ENCODE data around the gene GTF3A. TPM values are rescaled to one million over a fixed set of nuclear protein-coding genes. Genes with fewer than 3 reads are reported as not detected.

Gene GTF3A
- total RNA-seq, 4 donors from 2014 or later: 129 to 197 (median 140) TPM

GRCh38 chr13:27450921-27451471 is 26.6 kb downstream of the GTF3A start:
- peak overlapping the region; percentile 84 to 93 (median 92) for H3K4me3 ChIP-seq
- intact Hi-C loops (cut with DNase I): loop anchor here (5.0 to 10.0 kb wide), 2 partner anchors 171 to 176 kb away; partner anchors contain the start of genes LNX2, POLR1D and RASL11A

GRCh38 chr13:27455331-27455855 is 31.0 kb downstream of the GTF3A start:
- Histone ChIP-seq H3K27me3 (no peaks in the 10 kb centered on the region), H3K36me3 (no peaks in the 10 kb centered on the region), H3K27ac (replicated peaks in 1 of 4) (no peak overlapping the region), H3K4me3 (peak overlapping the region; percentile 20 to 41 (median 30)), H3K4me1 (peaks cover 9 to 22% (median 17%) of the 10 kb centered on the region in 4 donors), H3K9me3 (no peaks in the 10 kb centered on the region)
- intact Hi-C loops (cut with DNase I): loop anchor here (10.0 kb wide), 1 partner anchor 181 kb away; the partner anchor contains the start of gene RASL11A
- 31% methylated on average over 5 of the region's 5 CpGs for WGBS
- no peak for DNase-seq (ENCODE audit: extremely low spot score)
- TF ChIP-seq EP300 (IDR thresholded peaks at IDR 0.05) (no peak), POLR2AphosphoS5 (IDR thresholded peaks at IDR 0.05) (no peak), CTCF (IDR thresholded peaks at IDR 0.05) (no peak), POLR2A (IDR thresholded peaks at IDR 0.05; ENCODE audit: low read depth) (no peak)

More at GRCh38 chr13:27450921-27451471, 26.6 kb downstream of the GTF3A start:
- Histone ChIP-seq H3K27ac (replicated peaks in 1 of 4) (peak overlapping the region; percentile 95 to 99 (median 98)), H3K9me3 (no peaks in the 10 kb centered on the region), H3K27me3 (no peaks in the 10 kb centered on the region), H3K36me3 (no peaks in the 10 kb centered on the region), H3K4me1 (peaks cover 36 to 47% (median 41%) of the 10 kb centered on the region in 4 donors)
- DNase-seq (ENCODE audit: extremely low spot score): no peak
- TF ChIP-seq CTCF (IDR thresholded peaks at IDR 0.05): no peak
- TF ChIP-seq POLR2A (IDR thresholded peaks at IDR 0.05; ENCODE audit: low read depth): no peak
- TF ChIP-seq POLR2AphosphoS5 (IDR thresholded peaks at IDR 0.05): no peak
- TF ChIP-seq EP300 (IDR thresholded peaks at IDR 0.05): no peak
- WGBS: 3% methylated on average over 9 of the region's 34 CpGs

- peaks cover 0 to 18% (median 12%) of the 10 kb centered on the region in 4 donors for H3K4me1 ChIP-seq
- H3K36me3 ChIP-seq: no peaks in the 10 kb centered on the region
- no peaks in the 10 kb centered on the region for H3K27me3 ChIP-seq
- peak overlapping the region in 1 of 4 donors; percentile 4 for H3K27ac ChIP-seq (replicated peaks in 1 of 4)
- WGBS: 75% methylated on average over 12 of the region's 12 CpGs
- TF ChIP-seq POLR2AphosphoS5 (IDR thresholded peaks at IDR 0.05) (no peak), CTCF (IDR thresholded peaks at IDR 0.05) (no peak), POLR2A (IDR thresholded peaks at IDR 0.05; ENCODE audit: low read depth) (no peak), EP300 (IDR thresholded peaks at IDR 0.05) (no peak)
- H3K4me3 ChIP-seq: no peak overlapping the region
- no peak for DNase-seq (ENCODE audit: extremely low spot score)
- intact Hi-C loops (cut with DNase I): no loop called here
- H3K9me3 ChIP-seq: no peaks in the 10 kb centered on the region
Observed at GRCh38 chr13:27461940-27462584, 37.6 kb downstream of the GTF3A start.

DNA sequence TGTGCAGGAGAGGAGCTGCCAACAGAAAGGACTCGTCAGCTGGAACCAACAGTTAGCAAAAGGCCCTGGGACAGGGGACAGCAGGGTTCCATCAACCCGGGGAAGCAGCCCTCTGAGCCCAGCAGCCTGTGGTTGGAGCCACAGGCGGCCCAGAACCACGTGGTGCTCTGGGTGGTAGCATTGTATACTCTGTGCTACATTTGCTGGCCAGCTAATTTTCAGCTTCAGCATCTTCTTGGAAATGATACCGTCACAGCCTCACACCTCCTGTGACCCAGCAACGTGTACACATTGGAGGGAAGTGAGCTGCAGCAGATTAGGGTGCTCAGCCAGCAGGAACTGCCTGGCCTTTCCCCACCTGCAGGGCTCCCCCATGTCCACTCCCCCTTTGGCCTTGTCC is 39.1 kb downstream of the GTF3A start:
- TF ChIP-seq CTCF (IDR thresholded peaks at IDR 0.05) (no peak), EP300 (IDR thresholded peaks at IDR 0.05) (no peak), POLR2AphosphoS5 (IDR thresholded peaks at IDR 0.05) (no peak), POLR2A (IDR thresholded peaks at IDR 0.05; ENCODE audit: low read depth) (no peak)
- intact Hi-C loops (cut with DNase I): no loop called here
- no peak for DNase-seq (ENCODE audit: extremely low spot score)
- H3K27me3 ChIP-seq: no peaks in the 10 kb centered on the region
- H3K36me3 ChIP-seq: no peaks in the 10 kb centered on the region
- WGBS: 72% methylated on average over 6 of the region's 6 CpGs
- H3K4me3 ChIP-seq: no peak overlapping the region
- no peaks in the 10 kb centered on the region for H3K9me3 ChIP-seq
- peaks cover 0 to 18% (median 13%) of the 10 kb centered on the region in 4 donors for H3K4me1 ChIP-seq
- H3K27ac ChIP-seq (replicated peaks in 1 of 4): no peak overlapping the region
